Motor neuron (in vitro differentiated cells): ENCODE results near the gene ME3. TPM values are rescaled to one million over a fixed set of nuclear protein-coding genes. Genes with fewer than 3 reads are reported as not detected.
A peak's percentile ranks its signal among the peaks of the same experiment; 100 is the strongest.
"Not testable (repeated sequence)": the region's sequence is repeated elsewhere in the genome, so short reads cannot be mapped to it uniquely, and the experiment has no call there.

Source experiments
- ATAC-seq, 8 experiments: fragments of 200-7000 bp; cut with Tn5 transposase; replicated peaks in 6 of 8; 2 replicates each; pipeline ENCODE4 v1.8.0; 2021; ENCODE audit warnings: mild to moderate bottlenecking in 8 of 8, moderate library complexity in 8 of 8
- H3K27ac ChIP-seq, 2 donors: fragments of 250-450 bp; sonication (Bioruptor Pico); 2 replicates each; pipeline ENCODE4 v1.9.0; 2021; ENCODE audit warnings: antibody characterized with exemption in 2 of 2, mild to moderate bottlenecking in 2 of 2, moderate library complexity in 1 of 2
- H3K4me1 ChIP-seq, 2 donors: fragments of 250-450 bp; sonication (Bioruptor Pico); replicated peaks in 1 of 2; 2 replicates each; pipeline ENCODE4 v1.6.1; 2021; ENCODE audit warnings: antibody characterized with exemption in 2 of 2, mild to moderate bottlenecking in 2 of 2, moderate library complexity in 1 of 2
- H3K4me3 ChIP-seq, 5 donors: fragments of 250-450 bp; sonication (Bioruptor Pico); 2 replicates each; pipeline ENCODE4 v1.9.0; 2021; ENCODE audit warnings: antibody characterized with exemption in 5 of 5, mild to moderate bottlenecking in 5 of 5, moderate library complexity in 4 of 5
- WGBS, 10 experiments: fragments of 450-650 bp; shearing (Covaris generic); methylation state at CpG; one replicate each; pipeline ENCODE4 v1.0.0; 2022; 5-methylcytosine and 5-hydroxymethylcytosine counted together
- in situ Hi-C, 9 experiments: fragments of 400-800 bp; cut with MboI; loops; one replicate each; pipeline ENCODE4 v1.15.0; 2021; ENCODE audit warnings: low sequenced_read_pairs in 9 of 9, low pct_unique_long_range_greater_than_20kb in 2 of 9; ENCODE audit not compliant: unreplicated experiment in 9 of 9
- total RNA-seq, 8 experiments: library from RNA; unstranded; fragments of 300-600 nt; gene quantifications; 2 replicates each; pipeline versions ENCODE4 v1.2.3 to v1.2.4, GENCODE V29; 2022

The ME3 gene
- total RNA-seq, 8 experiments from 2014 or later = 3.3 to 13.0 (median 9.6) TPM

GRCh38 chr11:86418917-86419316 lies 253.5 kb downstream of the ME3 start:
- H3K27ac ChIP-seq = no peak overlapping the region
- in situ Hi-C loops = no loop called here
- H3K4me1 ChIP-seq = no peaks in the 10 kb centered on the region
- ATAC-seq = peak in 5 of 8 experiments; percentile 50 to 79 (median 57)
- 0 to 57% (median 29%) methylated on average over 1 to 2 of the region's 2 CpGs; no CpG with 5 or more reads in 1 of the 10 experiments for WGBS, 10 experiments
- no peak overlapping the region for H3K4me3 ChIP-seq

- 75 to 100% (median 100%) methylated on average over 1 to 3 of the region's 3 CpGs; no CpG with 5 or more reads in 1 of the 10 experiments for WGBS, 10 experiments
- ATAC-seq = peak in 1 of 8 experiments; percentile 28
- in situ Hi-C loops = no loop called here
- Histone ChIP-seq H3K4me3 (no peak overlapping the region), H3K27ac (no peak overlapping the region), H3K4me1 (no peaks in the 10 kb centered on the region)
Observed at GRCh38 chr11:86418513-86418912, 253.9 kb downstream of the ME3 start.

- Histone ChIP-seq H3K4me3 (no peak overlapping the region), H3K4me1 (no peaks in the 10 kb centered on the region), H3K27ac (no peak overlapping the region)
- in situ Hi-C loops = no loop called here
- 83 to 100% (median 96%) methylated on average over 1 to 3 of the region's 3 CpGs; no CpG with 5 or more reads in 1 of the 10 experiments for WGBS, 10 experiments
- no peak for ATAC-seq
Observed at GRCh38 chr11:86418106-86418505, 254.3 kb downstream of the ME3 start.

- in situ Hi-C loops, ATAC-seq, H3K4me1 ChIP-seq, H3K4me3 ChIP-seq, H3K27ac ChIP-seq: not testable (repeated sequence)
- 80 to 100% (median 92%) methylated on average over 2 to 9 of the region's 9 CpGs; no CpG with 5 or more reads in 1 of the 10 experiments for WGBS, 10 experiments
Observed at GRCh38 chr11:86416951-86417350, 255.5 kb downstream of the ME3 start.

GRCh38 chr11:86416494-86416893 lies 255.9 kb downstream of the ME3 start:
- in situ Hi-C loops = no loop called here
- Histone ChIP-seq H3K4me3 (no peak overlapping the region), H3K27ac (no peak overlapping the region), H3K4me1 (no peaks in the 10 kb centered on the region)
- no peak for ATAC-seq
- WGBS, 10 experiments = 88 to 100% (median 100%) methylated on average over 1 of the region's 1 CpG; no CpG with 5 or more reads in 5 of the 10 experiments

- in situ Hi-C loops = no loop called here
- Histone ChIP-seq H3K27ac (no peak overlapping the region), H3K4me3 (no peak overlapping the region), H3K4me1 (no peaks in the 10 kb centered on the region)
- WGBS, 10 experiments = 60 to 100% (median 83%) methylated on average over 1 to 4 of the region's 4 CpGs; no CpG with 5 or more reads in 1 of the 10 experiments
- no peak for ATAC-seq
Observed at GRCh38 chr11:86415026-86415425, 257.4 kb downstream of the ME3 start.

GRCh38 chr11:86414032-86414431 lies 258.4 kb downstream of the ME3 start:
- in situ Hi-C loops = no loop called here
- 95 to 100% (median 100%) methylated on average over 1 to 2 of the region's 2 CpGs; no CpG with 5 or more reads in 3 of the 10 experiments for WGBS, 10 experiments
- Histone ChIP-seq H3K4me3 (no peak overlapping the region), H3K4me1 (no peaks in the 10 kb centered on the region), H3K27ac (no peak overlapping the region)
- no peak for ATAC-seq

GRCh38 chr11:86408845-86409244 lies 263.6 kb downstream of the ME3 start:
- no peak overlapping the region for H3K4me3 ChIP-seq
- ATAC-seq = no peak
- no peak overlapping the region for H3K27ac ChIP-seq
- no peaks in the 10 kb centered on the region for H3K4me1 ChIP-seq
- in situ Hi-C loops = no loop called here

- H3K4me1 ChIP-seq = no peaks in the 10 kb centered on the region
- peak in 2 of 8 experiments; percentile 74 to 78 for ATAC-seq
- H3K27ac ChIP-seq = no peak overlapping the region
- H3K4me3 ChIP-seq = no peak overlapping the region
- in situ Hi-C loops = no loop called here
- WGBS, 10 experiments = 0 to 100% (median 88%) methylated on average over 1 of the region's 1 CpG; no CpG with 5 or more reads in 1 of the 10 experiments
Observed at GRCh38 chr11:86403458-86403857, 269.0 kb downstream of the ME3 start.

- no peak for ATAC-seq
- no peak overlapping the region for H3K27ac ChIP-seq
- in situ Hi-C loops = no loop called here
- no peak overlapping the region for H3K4me3 ChIP-seq
- H3K4me1 ChIP-seq = peaks cover 5 to 12% of the 10 kb centered on the region in 2 donors
- WGBS, 10 experiments = 71 to 100% (median 100%) methylated on average over 1 to 3 of the region's 3 CpGs; no CpG with 5 or more reads in 2 of the 10 experiments
Observed at GRCh38 chr11:86398106-86398505, 274.3 kb downstream of the ME3 start.

- in situ Hi-C loops = no loop called here
- Histone ChIP-seq H3K4me1 (peaks cover 5 to 12% of the 10 kb centered on the region in 2 donors), H3K4me3 (no peak overlapping the region), H3K27ac (no peak overlapping the region)
- ATAC-seq = no peak
Observed at GRCh38 chr11:86397351-86397750, 275.1 kb downstream of the ME3 start.

- 20 to 88% (median 80%) methylated on average over 1 to 2 of the region's 2 CpGs; no CpG with 5 or more reads in 5 of the 10 experiments for WGBS, 10 experiments
- Histone ChIP-seq H3K4me3 (no peak overlapping the region), H3K27ac (no peak overlapping the region), H3K4me1 (peaks cover 5 to 12% of the 10 kb centered on the region in 2 donors)
- no peak for ATAC-seq
- in situ Hi-C loops = no loop called here
Observed at GRCh38 chr11:86396396-86396795, 276.0 kb downstream of the ME3 start.

- Histone ChIP-seq H3K4me3 (no peak overlapping the region), H3K27ac (no peak overlapping the region), H3K4me1 (peaks cover 5 to 12% of the 10 kb centered on the region in 2 donors)
- peak in 5 of 8 experiments; percentile 27 to 98 (median 55) for ATAC-seq
- 39 to 92% (median 66%) methylated on average over 2 to 6 of the region's 6 CpGs; no CpG with 5 or more reads in 4 of the 10 experiments for WGBS, 10 experiments
- in situ Hi-C loops = no loop called here
Observed at GRCh38 chr11:86395061-86395551, 277.3 kb downstream of the ME3 start.
